Measurements from ENCODE around the gene MRGPRD.

GRCh38 chr11:68974421-68975194 lies 6.2 kb downstream of the MRGPRD start:
- TF ChIP-seq, protein P1, sequence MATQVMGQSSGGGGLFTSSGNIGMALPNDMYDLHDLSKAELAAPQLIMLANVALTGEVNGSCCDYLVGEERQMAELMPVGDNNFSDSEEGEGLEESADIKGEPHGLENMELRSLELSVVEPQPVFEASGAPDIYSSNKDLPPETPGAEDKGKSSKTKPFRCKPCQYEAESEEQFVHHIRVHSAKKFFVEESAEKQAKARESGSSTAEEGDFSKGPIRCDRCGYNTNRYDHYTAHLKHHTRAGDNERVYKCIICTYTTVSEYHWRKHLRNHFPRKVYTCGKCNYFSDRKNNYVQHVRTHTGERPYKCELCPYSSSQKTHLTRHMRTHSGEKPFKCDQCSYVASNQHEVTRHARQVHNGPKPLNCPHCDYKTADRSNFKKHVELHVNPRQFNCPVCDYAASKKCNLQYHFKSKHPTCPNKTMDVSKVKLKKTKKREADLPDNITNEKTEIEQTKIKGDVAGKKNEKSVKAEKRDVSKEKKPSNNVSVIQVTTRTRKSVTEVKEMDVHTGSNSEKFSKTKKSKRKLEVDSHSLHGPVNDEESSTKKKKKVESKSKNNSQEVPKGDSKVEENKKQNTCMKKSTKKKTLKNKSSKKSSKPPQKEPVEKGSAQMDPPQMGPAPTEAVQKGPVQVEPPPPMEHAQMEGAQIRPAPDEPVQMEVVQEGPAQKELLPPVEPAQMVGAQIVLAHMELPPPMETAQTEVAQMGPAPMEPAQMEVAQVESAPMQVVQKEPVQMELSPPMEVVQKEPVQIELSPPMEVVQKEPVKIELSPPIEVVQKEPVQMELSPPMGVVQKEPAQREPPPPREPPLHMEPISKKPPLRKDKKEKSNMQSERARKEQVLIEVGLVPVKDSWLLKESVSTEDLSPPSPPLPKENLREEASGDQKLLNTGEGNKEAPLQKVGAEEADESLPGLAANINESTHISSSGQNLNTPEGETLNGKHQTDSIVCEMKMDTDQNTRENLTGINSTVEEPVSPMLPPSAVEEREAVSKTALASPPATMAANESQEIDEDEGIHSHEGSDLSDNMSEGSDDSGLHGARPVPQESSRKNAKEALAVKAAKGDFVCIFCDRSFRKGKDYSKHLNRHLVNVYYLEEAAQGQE (IDR thresholded peaks at IDR 0.05; ENCODE audit: insufficient read depth in 1 of 2, low read depth in 2 of 2, low read length in 2 of 2), result no peak
- TF ChIP-seq POLR2AphosphoS5 (IDR thresholded peaks at IDR 0.05; ENCODE audit: low read depth, low read length), result no peak
- TF ChIP-seq SIN3A (IDR thresholded peaks at IDR 0.05; ENCODE audit: borderline replicate concordance, insufficient read depth, low read length), result no peak
- no peak for TF ChIP-seq FOXP2 (optimal IDR thresholded peaks at IDR 0.05; ENCODE audit: borderline replicate concordance, extremely low read depth, extremely low read length, insufficient read depth)

Measured in PFSK-1 (cell line).